HL-60 (cell line): ENCODE results near the gene LRFN5.

Experiments used
- GABPA ChIP-seq: IDR thresholded peaks from 2 replicates; pipeline ENCODE4 v1.6.1; 2012; ENCODE audit warnings: low read depth
- POLR2AphosphoS5 ChIP-seq: IDR thresholded peaks from 2 replicates; pipeline ENCODE4 v1.6.1; 2012; ENCODE audit warnings: low read depth
- TF ChIP-seq, protein P1 (sequence below): IDR thresholded peaks from one replicate; pipeline ENCODE4 v1.5.1; 2011; ENCODE audit warnings: low read length, control low read depth, inconsistent platforms; ENCODE audit not compliant: insufficient read depth

DNA sequence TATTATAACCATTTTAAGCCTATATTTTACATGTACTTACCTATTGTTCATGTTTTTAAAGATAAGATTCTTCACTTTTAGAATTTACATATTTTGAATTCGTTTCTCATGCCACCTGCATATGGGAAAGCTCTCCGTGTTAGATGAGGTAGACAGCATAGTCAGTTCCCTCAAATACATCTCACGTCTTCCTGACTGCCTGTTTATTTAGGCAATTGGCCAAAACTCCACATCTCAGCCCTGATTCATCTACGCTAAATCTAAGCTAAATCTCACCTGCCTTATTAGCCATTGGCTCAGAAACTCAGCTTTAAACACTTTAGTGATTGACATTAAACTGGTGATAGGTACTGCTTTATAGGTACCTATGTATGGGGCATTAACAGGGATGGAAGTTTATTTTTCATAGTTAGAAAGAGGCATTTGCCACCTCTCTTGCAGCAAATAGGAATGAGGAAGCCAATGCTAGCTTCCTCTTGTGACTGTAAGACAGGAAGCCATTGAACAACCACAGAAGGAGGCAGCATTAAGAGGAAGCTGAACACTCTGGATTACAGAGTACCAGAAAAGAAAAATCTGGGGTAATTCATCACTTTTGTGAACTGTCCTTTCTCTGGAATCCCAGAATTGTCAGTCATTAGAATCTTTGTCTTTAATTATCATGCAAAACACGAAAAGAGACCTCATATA, 111.9 kb downstream of the LRFN5 start:
- TF ChIP-seq, protein P1, sequence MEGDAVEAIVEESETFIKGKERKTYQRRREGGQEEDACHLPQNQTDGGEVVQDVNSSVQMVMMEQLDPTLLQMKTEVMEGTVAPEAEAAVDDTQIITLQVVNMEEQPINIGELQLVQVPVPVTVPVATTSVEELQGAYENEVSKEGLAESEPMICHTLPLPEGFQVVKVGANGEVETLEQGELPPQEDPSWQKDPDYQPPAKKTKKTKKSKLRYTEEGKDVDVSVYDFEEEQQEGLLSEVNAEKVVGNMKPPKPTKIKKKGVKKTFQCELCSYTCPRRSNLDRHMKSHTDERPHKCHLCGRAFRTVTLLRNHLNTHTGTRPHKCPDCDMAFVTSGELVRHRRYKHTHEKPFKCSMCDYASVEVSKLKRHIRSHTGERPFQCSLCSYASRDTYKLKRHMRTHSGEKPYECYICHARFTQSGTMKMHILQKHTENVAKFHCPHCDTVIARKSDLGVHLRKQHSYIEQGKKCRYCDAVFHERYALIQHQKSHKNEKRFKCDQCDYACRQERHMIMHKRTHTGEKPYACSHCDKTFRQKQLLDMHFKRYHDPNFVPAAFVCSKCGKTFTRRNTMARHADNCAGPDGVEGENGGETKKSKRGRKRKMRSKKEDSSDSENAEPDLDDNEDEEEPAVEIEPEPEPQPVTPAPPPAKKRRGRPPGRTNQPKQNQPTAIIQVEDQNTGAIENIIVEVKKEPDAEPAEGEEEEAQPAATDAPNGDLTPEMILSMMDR: no peak
- no peak for TF ChIP-seq POLR2AphosphoS5
- no peak for TF ChIP-seq GABPA
